ENCODE data around the gene SASH1. TPM values are rescaled to one million over a fixed set of nuclear protein-coding genes. Genes with fewer than 3 reads are reported as not detected.

The SASH1 gene
- total RNA-seq, 1 experiment from 2014 or later = 11.7 TPM

DNA sequence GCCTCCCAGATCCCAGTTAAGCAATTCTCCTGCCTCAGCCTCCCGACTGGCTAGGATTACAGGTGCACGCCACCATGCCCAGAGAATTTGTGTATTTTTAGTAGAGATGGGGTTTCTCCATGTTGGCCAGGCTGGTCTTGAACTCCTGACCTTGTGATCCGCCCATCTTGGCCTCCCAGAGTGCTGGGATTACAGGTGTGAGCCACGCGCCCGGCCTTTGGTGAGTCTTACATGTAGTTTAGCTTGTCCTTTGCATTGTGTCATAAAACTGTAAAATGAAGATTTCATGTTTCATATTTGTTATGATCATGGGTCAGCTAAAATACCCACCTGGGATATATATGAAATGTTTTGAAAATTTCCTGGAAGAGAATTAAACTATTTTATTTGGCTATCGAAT lies 183.5 kb downstream of the SASH1 start (continued):
- TF ChIP-seq, protein P1, sequence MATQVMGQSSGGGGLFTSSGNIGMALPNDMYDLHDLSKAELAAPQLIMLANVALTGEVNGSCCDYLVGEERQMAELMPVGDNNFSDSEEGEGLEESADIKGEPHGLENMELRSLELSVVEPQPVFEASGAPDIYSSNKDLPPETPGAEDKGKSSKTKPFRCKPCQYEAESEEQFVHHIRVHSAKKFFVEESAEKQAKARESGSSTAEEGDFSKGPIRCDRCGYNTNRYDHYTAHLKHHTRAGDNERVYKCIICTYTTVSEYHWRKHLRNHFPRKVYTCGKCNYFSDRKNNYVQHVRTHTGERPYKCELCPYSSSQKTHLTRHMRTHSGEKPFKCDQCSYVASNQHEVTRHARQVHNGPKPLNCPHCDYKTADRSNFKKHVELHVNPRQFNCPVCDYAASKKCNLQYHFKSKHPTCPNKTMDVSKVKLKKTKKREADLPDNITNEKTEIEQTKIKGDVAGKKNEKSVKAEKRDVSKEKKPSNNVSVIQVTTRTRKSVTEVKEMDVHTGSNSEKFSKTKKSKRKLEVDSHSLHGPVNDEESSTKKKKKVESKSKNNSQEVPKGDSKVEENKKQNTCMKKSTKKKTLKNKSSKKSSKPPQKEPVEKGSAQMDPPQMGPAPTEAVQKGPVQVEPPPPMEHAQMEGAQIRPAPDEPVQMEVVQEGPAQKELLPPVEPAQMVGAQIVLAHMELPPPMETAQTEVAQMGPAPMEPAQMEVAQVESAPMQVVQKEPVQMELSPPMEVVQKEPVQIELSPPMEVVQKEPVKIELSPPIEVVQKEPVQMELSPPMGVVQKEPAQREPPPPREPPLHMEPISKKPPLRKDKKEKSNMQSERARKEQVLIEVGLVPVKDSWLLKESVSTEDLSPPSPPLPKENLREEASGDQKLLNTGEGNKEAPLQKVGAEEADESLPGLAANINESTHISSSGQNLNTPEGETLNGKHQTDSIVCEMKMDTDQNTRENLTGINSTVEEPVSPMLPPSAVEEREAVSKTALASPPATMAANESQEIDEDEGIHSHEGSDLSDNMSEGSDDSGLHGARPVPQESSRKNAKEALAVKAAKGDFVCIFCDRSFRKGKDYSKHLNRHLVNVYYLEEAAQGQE (IDR thresholded peaks at IDR 0.05; ENCODE audit: low read depth) = no peak

DNA sequence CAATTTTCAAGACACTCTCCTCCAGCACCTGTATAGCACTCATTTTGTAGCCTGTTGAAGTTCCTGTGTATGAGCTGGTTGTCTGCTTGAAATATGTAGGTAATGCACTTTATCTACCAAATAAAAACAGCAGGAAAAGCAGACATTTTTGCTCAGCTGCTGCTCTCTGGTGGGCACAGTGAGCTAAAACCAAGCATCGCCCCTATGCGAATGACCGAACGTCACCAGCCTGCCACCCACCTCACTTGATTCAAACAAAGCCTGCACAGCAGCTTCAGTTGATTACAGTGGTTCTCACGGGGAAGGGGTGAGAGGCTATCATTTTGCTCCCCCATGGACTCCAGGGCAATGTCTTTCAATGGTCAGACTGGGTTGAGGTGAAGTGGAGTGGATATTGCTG lies 185.7 kb downstream of the SASH1 start:
- H3K36me3 ChIP-seq (ENCODE audit: control insufficient read depth in 1 of 2, insufficient read depth in 2 of 2, low read length in 2 of 2) = no peaks in the 10 kb centered on the region
- ChIA-PET RAD21 (ENCODE audit: low non-redundant PET in 1 of 2, low total read pairs in 2 of 2, uncharacterized antibody in 2 of 2, unreplicated experiment in 2 of 2) (no interaction called here), CTCF (interaction anchor here (1.2 to 1.6 kb wide), 2 partner anchors 348 to 351 kb away, joined by 6 to 7 read pairs; no protein-coding TSS in a partner anchor), POLR2A (no interaction called here)
- ATAC-seq = no peak
- DNase-seq (ENCODE audit: low read depth, low spot score) = no peak
- BruUV-seq (replicated peaks) = no TSS peak
- H3K4me1 ChIP-seq (ENCODE audit: control insufficient read depth in 1 of 2, insufficient read depth in 2 of 2, low read length in 2 of 2) = peaks cover 0 to 5% of the 10 kb centered on the region in 2 experiments; a peak in 1 of 4 replicates
- H4K20me1 ChIP-seq (ENCODE audit: insufficient read depth) = no peaks in the 10 kb centered on the region
- no peak overlapping the region for H3K27ac ChIP-seq (ENCODE audit: low read depth, low read length)
- TF ChIP-seq RAD21 (IDR thresholded peaks at IDR 0.05; ENCODE audit: low read depth) (peak; percentile 36), EZH2phosphoT487 (IDR thresholded peaks at IDR 0.05; ENCODE audit: borderline replicate concordance) (no peak)
- TF ChIP-seq, protein P1 (IDR thresholded peaks at IDR 0.05; ENCODE audit: low read depth) = no peak
- H3K4me3 ChIP-seq (replicated peaks in 1 of 2; ENCODE audit: low read depth in 1 of 2, low read length in 2 of 2) = no peak overlapping the region
- no peaks in the 10 kb centered on the region for H3K27me3 ChIP-seq (ENCODE audit: insufficient read depth, low read length)
- H3K9me2 ChIP-seq (ENCODE audit: insufficient read depth) = no peaks in the 10 kb centered on the region
- H3K9me3 ChIP-seq (ENCODE audit: control insufficient read depth in 1 of 2, insufficient read depth in 1 of 2, low read depth in 1 of 2, low read length in 2 of 2) = no peaks in the 10 kb centered on the region
- H3K79me2 ChIP-seq (ENCODE audit: insufficient read depth, low read length) = no peaks in the 10 kb centered on the region
- no peak overlapping the region for H3K4me2 ChIP-seq (ENCODE audit: low read length)
- H2AFZ ChIP-seq (ENCODE audit: low read depth, low read length, poor library complexity, severe bottlenecking) = no peak overlapping the region
- H3K9ac ChIP-seq (ENCODE audit: low read length) = no peak overlapping the region
- intact Hi-C loops (cut with micrococcal nuclease) = no loop called here
